Activated T-cell treated with anti-CD3 and anti-CD28 coated beads for 4 hours (primary cell): ENCODE measurements around the gene PRKCA.

Experiments used
- DNase-seq: peaks from one replicate; pipeline ENCODE4 v3.0.0-alpha.2; 2020

PRKCA gene

GRCh38 chr17:66638707-66639479 is 336.5 kb downstream of the PRKCA start:
- DNase-seq, result no peak

DNA sequence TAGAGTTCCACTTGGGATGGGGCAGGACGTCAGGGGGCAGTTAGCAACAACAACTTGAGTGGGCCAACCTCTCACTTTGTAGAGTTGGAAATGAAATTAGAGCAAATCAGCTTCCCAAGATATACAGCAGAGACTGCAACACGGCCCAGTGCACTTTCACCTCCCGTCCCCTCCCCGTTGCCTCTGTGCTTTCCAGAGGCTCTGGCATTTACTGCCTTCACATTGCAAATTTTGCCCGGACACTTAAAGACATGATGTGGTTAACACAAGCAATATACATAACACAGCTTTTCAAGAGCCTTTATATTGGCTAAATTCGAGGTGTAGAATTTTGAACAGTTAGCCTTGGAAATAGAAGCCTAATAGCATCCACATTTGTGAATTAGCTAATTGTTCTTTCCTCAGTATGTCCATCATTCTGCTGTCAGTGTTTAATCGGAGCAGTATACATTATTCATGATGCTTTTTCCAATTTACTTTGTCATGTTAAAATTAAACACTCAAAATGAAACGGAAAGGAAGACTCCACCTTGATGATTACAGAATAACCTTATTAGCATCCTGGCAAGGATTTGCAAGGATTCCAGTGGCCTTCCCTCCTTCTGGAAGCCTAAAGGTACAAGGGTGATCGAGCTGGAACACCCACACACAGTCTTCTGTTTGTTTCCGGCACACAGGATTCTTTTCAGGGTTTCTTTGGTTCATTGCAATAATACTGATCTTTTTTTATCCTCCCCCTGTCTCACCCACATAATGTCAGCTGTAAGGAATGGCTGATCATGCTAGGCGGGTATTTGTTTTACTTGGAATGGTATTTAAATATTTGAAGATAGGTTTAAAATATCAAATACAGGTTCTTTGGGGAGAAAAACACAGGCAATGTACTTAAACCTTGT is 341.6 kb downstream of the PRKCA start:
- no peak for DNase-seq

- no peak for DNase-seq
Observed at GRCh38 chr17:66645259-66645658, 342.8 kb downstream of the PRKCA start.

DNA sequence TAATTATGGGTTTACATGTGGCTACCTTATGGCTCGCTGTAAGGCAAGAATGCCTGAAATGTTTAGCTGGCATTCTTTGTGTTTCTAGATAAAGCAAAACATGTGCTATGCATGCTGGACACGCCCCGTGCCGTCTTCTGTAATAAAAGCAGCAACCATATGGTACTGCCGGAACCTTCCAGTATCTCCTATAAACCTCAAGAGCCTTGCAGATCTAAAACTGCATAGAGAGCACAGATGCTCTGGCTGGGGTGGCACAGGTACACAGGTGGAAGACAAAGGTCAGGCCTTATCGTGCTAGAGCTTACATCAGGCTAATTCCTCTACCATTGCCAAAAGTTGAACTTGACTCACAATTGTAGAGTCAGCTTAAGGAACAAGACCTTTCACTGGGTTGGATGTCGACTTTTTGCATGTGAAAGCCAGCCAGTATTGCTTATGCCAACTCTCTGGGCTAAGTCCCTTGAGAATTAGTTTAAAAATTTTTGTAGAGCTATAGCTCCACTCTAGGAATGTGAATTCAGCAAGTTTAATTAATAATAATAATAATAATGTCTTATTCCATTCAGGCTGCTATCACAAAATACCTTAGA is 345.1 kb downstream of the PRKCA start:
- no peak for DNase-seq

DNA sequence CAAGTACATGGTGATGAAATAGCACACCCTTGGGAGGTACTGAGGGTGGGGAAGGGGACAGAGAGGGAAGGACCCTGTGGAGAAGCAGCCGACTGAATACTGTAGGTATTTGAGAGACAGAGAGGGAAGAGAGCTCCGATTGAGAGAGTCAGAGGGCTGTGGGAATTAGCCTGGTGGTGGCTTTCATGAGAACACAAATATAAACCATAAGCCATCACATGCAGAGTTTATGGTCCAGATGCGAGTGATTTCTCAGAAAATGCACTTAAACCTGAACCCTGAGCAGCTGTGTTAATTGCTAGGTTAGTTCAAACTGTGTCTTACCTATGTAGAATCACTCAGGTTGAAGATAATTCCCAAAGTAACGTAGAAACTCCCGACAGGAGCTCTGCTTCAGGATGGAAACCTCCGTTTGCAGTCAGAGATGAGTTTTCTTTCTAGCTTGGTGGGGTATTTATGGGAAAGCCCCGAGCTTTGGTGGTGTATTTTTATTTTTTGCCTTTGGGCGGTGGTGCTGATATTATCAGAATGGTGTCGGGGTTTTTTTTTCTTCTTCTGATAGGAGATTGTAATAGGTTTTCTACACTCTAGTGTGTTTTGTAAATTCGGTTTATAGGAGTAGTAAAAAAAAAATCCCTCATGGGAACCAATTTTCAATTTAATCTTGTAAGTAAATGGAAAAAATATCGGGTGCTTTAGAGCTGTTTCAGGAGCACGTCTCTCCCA is 347.6 kb downstream of the PRKCA start:
- no peak for DNase-seq

- DNase-seq, result no peak
Observed at GRCh38 chr17:66650544-66650877, 348.1 kb downstream of the PRKCA start.

DNA sequence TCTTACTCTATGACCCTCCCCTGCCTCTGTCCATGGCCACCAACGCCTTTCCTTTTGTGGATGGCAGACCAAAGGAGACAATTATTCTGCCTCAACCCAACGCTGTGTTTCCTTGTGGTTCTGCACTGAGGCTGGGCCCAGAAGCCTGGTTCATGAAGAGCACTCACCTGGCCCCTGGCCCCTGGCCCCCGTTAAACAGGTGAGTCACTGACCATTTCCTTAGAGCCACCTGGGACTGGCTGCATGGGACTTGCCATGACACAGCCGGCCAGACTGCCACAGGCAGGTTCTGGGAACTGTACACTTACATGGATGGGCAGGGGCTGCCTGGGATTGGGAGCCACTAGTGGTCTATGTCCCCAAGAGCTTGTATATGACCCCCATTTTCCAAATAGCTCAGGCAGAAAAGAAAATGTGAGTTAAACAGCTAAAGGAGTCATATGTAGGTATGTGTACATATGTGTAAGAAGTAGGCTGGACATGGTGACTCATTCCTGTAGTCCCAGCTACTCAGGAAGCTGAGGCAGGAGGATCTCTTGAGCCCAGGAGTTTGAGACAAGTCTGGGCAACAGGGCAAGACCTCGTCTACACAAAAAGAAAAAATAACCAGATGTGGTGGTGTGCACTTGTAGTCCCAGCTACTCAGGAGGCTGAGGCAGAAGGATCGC is 350.6 kb downstream of the PRKCA start:
- no peak for DNase-seq

DNA sequence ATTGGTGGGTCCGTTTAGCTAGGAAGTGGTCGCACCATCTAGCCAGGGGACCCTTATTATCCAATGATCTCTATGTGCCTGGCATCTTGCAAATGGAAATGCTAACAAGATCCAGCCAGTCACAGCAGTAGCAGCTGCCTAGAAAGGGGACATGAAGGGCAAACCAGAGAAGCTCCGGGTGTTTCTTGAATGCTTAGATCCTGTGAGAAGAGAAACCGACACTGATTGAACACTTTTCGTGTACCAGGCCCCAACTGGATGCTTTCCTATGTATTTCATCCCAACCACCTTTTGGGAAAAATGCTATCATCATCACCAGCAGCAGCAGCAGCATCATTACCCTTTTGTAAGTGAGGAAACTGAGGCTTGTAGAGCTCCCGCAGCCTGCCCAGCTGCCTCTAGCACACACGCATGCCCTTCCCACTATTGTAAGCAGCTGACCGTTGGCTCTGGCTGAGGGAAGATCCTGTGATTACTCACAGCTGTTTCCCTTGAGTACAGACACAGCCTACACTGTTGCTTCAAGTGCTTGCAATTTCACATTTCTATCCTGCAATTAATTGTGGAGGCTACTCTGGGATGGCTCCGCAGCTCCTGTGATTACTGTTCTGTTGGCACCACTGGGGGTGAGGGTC is 351.8 kb downstream of the PRKCA start:
- DNase-seq, result no peak

GRCh38 chr17:66654764-66655163 is 352.4 kb downstream of the PRKCA start:
- no peak for DNase-seq

DNA sequence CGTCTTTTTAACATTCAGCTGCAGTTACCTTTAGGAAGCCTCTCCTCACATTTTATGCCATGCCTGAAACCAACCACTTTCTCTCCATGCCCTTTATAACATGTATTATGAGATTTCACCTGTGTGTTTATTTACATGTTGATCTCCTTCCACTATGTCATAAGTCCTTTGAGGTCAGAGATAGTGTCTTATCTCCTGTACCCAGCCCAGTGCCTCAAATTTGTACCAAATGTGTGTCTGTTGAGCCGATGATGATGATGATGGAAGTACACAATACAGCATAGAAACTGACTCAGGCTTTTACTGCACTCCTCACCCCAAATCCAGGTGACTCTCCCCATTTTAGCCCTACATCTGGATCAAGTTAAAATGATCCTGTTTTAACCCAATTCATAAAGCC is 353.0 kb downstream of the PRKCA start:
- no peak for DNase-seq

- DNase-seq, result peak; percentile 54
Observed at GRCh38 chr17:66655861-66656260, 353.4 kb downstream of the PRKCA start.

DNA sequence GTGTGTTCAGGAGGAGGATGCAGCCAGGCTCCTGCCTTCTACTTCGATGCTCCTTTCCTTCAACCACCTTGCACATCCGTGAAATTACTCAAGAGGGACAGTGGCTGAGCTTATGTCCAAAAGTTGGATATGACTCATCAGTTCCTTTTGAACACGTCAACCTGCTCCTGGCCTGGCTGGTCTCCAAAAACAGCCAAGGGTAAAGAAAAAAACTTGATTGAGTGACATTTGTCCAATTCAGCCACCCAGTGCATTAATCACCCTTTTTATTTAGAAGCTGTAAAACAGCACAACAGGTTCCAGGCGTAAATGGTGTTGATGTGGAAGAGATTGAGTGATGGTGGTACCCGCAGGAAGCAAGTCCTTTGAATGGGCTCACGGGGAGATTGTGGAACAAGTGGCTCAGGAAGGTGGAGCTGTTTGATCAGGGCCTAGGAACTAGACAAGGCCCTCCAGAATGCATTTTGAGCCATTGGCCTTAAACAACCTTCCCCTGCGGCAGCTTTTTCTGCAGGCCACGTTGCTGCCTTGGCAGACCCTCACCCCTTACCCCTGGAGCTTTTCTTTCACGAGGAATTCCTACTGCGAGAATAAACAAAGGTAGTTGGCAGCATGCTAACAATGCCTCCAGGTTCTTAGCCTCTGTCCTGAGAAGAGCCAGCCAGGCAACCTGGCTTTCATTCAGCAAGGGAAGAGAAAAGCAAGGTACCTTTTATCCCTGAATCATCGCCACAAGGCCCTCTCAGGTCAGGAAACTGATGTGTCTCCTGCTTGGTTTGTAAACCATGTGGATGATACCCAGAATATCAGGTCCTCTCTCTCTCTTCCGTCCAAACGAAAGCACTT is 359.2 kb downstream of the PRKCA start:
- no peak for DNase-seq

DNA sequence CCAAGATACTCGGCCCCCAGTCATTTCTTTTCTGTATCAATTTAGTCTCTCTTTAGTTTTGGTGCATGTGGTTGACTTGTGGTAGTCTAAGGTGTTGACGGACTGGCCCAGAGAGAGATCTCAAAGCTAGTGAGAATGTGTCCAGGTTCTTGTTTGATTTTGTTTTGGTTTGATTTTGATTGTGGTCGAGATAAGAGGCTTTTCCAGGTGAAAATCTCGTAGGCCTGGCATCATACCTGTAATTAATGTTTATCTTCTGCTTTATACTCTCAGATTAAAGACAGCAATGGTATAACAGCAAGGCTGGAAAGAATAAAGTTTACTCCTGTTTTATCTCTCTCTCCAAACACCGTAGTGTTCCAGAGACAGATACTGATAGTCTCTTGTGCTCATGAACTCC is 360.1 kb downstream of the PRKCA start:
- DNase-seq, result no peak

GRCh38 chr17:66663041-66663606 is 360.7 kb downstream of the PRKCA start:
- no peak for DNase-seq

DNA sequence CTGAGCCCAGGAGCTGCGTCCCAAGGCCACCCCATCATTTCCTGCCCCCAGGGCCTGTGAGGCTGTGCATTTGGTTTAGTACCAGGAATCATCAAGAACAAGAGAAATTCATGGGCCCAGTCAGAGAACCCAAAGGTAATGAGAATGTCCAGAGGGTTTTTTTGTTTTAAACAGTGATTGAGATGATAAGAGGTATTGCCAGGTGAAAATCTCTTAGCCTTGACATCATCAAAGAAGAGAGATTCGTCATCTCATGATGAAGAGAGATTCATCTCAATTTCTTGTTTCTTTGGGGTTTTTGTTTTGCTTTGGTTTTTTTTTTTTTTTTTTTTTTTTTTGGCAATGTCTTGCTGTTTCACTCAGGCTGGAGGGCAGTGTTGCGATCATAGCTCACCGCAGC is 361.9 kb downstream of the PRKCA start:
- DNase-seq, result no peak

- DNase-seq, result no peak
Observed at GRCh38 chr17:66665194-66665593, 362.8 kb downstream of the PRKCA start.

DNA sequence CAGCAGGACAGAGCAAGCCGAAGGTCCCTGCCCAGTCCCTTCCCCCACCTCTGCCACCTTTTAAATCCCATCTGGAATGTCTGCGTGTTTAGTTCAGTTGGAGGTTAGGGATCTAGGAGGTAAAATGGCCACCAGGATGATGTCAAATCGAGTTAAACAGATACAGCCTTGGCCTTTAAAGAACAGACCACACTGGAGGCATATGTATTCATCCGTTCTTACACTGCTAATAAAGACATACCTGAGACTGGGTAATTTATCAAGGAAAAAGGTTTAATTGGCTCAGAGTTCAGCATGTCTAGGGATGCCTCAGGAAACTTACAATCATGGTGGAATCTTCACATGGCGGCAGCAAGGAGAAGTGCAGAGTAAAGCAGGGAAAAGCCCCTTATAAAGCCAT is 364.7 kb downstream of the PRKCA start:
- no peak for DNase-seq

GRCh38 chr17:66667491-66668030 is 365.1 kb downstream of the PRKCA start:
- DNase-seq, result peak; percentile 67

DNA sequence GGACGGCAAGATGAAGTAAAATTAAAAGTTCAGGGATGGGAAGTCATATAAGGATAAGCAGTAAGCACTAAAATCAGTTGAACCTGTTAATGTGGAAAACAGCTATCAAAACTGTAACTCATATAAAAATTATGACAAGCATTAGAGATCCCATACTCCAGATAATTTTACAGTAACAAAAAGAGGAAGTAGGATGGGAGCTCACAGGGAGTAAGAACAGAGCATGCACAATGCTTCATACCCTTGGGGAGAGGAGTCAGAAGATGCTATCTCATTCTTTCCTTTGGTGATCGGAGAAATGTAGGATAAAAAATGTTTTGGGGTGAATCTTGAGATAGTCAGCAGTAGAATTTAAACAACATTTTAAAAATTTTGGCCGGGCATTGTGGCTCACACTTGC is 367.8 kb downstream of the PRKCA start:
- DNase-seq, result no peak

DNA sequence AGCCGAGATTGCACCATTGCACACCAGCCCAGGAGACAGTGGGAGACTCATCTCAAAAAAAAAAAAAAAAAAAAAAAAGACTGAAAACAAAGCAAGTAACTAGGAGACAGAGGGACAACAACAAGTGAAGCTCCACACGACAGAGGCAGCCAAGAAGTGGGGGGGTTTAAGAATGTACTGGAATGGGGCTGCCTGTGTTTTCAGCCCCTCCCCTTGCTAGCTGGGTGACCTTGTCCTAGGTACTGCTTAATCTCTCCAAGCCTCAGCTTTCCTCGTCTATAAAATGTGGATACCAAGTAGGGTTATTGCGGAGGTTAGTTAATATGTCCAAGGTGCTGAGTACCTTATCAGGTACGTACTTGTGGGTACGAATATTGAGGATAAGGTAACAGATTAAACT is 368.7 kb downstream of the PRKCA start:
- DNase-seq, result no peak
